ENCODE results near the gene GMDS.

GRCh38 chr6:1602049-1602713, 643.2 kb downstream of the GMDS start:
- no peak for TF ChIP-seq POLR2A (IDR thresholded peaks at IDR 0.05)
- TF ChIP-seq CTCF (IDR thresholded peaks at IDR 0.05), result no peak

All from Peyer's patch (tissue), 4 donors.